NAMALWA (cell line): ENCODE data around the gene HDAC3.

Experiments
- DNase-seq: peaks from one replicate; pipeline ENCODE4 v3.0.0-alpha.2; 2015; ENCODE audit warnings: low spot score

HDAC3 gene

GRCh38 chr5:141636413-141637122 lies at the start of gene HDAC3, which contains the start of gene RELL2:
TSS of gene HDAC3 (minus strand) at chr5:141636849. CDS start at chr5:141636790, 59 bp downstream.
TSS of gene RELL2 (plus strand) at chr5:141636997. CDS start at chr5:141638226, 1,229 bp downstream.
- DNase-seq, result peak; percentile 90

DNA sequence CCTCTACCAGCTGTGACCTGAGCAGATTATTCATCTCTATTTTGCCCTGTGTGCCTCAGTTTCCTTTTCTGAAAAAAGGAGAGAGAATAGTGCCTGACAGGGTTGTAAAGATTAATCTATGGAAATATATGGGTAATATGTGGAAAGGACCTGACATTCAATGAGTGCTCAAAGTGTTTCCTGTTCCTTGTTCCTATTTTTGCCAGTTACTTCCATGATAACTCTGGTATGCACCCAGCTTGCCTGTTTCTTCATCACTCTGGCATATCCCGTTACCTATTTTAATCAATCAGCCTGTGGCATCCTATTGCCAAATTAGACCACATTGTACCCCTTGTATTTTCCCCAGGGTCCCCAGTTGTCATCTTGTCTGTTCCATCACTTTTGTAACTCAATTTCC lies 48.9 kb upstream of the HDAC3 start:
- DNase-seq, result no peak

DNA sequence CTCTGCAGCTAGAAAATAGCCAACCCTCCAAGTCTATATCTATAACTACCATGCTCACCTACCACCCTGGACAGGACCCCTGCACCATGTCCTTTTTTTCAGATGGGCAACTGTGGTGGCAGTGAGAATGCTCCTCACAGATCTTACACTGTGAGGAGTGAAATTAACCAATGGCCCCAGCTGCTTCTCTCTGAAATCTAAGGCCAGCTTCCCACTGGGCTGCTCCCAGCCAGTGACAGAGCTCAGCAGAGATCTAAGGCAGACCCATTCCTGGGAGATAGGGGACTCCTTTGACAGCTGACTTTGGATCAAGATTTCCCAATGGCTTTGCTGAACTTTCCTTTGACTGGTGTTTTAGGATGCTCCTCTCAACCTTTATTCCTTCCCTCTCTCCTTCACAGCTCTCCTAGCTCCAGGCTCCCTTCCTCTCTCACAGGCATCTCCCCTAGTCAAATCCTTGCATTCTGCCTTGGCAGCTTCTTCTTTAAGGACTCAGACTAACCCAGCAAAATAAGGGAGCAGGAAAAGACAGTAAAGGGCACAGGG lies 47.0 kb upstream of the HDAC3 start:
- DNase-seq, result no peak

- no peak for DNase-seq
These were observed 45.3 kb upstream of the HDAC3 start, which contains the start of gene ARAP3 for GRCh38 chr5:141681695-141682641. TSS of gene ARAP3 (minus strand) at chr5:141682230. CDS start at chr5:141680486, 1,744 bp downstream.

DNA sequence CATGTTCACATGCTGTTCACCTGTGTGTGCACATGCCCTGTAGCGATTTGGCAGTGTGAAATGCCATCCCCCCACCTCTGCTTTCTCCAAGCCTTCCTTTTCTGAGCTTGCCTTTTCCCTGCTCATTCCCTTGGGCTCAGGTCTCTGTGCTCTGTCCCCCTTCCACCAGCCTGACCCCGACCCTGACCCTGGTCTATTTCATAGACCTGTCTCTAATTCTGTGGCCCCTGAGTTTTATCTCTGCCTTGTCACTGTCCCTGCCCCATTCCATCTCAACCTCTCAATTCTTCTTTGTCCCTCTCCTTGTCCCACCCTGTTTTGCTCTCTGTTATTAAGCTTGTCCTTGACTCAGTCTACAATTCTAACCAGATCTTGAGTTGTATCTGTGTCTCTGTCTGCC lies 44.6 kb upstream of the HDAC3 start:
- no peak for DNase-seq

DNA sequence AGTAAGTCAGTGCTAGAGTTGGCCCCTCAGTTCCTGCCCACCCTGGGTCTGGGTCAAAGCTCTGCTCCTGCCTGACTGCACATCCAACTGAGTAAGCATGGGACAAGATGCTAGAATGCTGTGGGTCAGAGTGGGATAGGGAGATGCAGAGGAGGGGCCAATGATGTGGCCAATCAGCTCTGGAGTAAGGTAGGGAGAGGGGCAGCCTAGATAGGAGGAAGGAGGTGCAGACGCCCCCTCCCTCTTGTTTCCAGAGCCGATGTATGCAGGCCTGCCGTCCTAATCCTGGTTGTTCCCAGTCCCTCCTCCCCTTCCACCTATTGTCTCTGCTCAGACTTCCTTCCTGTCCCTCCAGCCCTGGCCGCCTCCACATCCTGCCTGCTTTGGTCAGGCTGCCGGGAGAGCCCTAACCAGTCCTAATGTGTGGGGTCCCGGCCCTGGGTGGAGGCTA lies 44.1 kb upstream of the HDAC3 start:
- DNase-seq, result no peak

DNA sequence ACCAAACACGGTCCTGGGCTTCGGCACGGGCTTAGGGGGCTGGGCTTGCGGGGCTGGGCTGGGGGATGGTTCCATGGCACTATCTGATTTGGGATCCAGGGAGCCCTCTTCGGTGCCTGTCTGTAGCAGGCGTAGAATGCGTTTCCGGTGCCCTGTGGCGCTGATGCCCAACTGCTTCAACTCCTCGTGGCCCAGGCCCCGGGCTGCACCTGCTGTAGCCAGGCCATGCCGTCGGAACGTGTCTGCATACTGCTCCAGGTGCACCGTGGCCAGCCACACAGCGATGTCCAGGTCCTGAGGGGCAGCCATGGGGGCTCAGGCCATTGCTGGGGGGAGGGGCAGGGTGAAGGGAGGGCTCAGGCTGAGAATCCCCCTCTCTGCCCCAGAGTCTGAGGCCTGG lies 43.5 kb upstream of the HDAC3 start:
- no peak for DNase-seq

- peak; percentile 77 for DNase-seq
These were observed 40.8 kb upstream of the HDAC3 start for GRCh38 chr5:141677415-141677814.

DNA sequence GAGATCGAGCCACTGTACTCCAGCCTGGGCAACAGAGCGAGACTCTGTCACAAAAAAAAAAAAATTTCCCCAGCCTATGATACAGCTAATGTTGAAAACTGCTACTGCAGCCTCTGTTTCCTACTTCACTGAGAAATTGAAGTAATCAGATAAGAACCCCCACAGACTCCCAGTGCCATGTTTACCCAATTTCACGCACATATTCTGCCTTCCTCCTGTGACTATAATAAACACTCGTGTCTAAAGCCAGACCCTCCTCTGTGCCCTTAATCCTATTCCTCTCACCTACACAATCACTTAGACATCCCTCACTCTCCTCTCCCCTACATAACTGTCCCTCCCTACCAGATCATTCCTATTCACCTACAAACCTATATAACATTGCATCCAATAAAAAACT lies 39.0 kb upstream of the HDAC3 start:
- no peak for DNase-seq

DNA sequence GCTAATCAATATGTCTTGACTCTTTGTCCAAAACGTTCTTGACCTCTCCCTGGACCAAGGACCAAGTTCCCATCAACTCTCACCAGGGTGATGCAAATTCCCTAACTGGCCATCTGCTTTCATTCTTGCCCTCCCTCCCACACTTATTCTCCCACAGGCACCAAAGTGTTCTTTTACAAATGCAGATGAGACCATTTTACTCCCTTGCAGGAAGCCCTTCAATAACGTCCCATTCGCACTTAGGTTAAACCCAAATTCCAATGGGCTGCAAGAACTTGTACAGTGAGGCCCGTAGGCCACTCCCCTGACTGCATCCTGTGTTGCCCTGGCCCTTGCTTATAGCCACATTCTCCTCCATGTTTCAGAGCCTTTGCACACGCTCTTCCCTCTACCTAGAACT lies 38.1 kb upstream of the HDAC3 start:
- no peak for DNase-seq

- no peak for DNase-seq
These were observed 36.5 kb upstream of the HDAC3 start for GRCh38 chr5:141672841-141673813.

DNA sequence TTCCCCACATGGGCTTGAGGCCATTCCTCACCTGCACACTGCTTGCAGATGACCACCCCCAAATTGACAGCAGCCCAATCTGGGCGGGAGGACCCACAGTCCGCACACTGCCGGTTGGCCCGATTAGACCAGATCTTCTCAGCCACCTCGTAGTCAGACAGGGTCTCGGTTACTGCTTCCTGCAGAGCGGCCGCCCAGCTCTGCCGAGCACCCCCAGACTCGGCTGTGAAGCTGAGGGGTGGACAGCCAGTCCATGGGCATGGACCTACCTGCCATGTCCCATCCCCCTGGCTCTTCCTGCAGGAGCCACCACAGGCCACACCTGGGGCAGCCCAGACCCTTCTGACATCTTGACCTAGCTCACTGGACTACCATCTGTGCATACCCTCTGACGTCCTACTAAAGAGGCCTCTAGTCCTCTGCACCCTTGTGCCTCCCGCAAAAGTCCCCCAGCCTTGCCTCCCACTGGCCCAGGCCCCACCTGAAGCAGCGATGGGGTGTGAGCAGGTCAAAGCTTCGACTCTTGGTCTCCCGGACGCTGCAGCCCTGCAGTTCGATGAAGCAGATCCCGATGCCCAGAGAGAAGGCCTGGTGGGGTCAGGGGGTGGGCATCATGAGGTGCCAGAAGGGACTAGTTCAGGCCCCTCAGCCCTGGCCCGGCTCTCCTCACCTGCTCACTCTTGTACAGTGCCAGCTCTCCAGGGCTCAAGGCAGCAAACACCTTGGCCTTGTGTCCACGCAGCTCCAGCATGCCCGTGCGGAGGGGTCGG lies 35.6 kb upstream of the HDAC3 start:
- DNase-seq, result no peak

- no peak for DNase-seq
These were observed 32.9 kb upstream of the HDAC3 start for GRCh38 chr5:141669520-141669919.

DNA sequence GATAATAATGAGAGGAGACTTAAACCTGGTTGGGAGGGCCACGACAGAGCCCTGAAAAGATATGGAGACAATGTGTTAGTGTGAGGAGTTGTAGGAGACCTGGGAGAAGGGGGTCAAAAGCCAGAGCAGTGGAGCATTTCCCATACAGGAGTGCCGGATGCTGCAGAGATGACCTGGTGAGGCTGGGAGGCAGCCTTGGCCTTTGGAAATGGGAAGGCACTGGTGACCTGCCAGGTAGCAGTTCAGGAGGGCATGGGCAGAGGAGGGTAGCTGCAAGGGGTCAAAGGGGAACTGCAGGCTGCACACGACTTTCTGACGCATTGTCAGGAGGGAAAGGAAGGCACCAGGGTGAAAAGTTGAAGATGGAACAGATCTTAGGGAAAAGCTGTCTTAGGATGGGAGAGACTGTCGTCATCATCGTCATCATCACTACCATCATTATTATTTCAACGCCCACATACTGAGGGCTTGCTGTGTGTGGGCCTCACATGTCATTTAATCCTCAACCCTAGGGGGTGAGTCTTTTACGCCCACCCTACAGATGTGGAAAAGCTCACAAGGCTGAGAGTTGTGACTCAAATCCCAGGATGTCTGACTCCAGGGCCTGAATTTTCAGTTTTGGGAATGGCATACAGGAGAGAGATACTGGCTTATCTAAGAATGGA lies 32.1 kb upstream of the HDAC3 start:
- no peak for DNase-seq

DNA sequence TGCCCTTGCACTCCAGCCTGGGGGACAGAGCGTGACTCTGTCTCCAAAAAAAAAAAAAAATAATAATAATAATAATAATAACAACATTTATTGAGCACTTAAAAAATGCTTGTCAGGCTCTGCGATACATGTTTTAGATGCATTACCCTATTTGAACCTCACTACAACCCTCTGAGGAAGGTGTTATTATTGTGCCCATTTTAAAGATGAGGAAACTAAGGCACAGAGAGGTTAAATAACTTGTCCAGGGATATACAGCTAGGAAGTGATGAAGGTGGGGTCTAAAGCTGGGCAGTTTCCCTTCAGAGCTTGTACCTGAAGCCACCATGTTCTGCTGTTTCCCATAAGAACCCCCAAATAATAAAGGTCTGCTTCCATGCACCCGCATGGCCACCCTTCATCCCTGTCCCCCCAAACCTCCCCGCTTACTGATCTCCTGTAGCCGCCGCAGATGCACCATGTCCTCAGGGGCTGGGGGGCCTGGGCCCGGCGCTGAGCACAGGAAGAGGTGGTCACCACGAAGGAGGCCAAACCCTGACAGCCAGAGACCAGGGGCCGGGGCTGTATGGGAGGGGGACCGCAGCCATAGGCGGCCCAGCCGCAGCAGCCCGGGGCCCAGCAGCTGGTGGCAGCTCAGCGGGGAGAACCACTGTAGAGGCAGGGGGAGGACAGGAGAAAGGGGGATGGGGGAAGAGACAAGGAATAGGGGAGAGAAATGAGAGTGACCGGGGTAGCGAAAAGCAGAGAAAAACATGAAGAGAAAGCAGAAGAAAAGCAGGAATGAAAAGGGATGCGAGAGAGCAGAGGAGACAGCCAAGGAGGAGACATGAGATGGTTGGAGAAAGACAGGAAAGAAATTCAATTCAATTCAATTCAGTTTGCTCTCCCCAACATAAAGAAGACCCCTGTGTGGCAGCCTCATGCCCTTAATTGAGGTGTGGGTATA lies 29.6 kb upstream of the HDAC3 start:
- DNase-seq, result no peak

- DNase-seq, result peak; percentile 88
These were observed 28.2 kb upstream of the HDAC3 start for GRCh38 chr5:141664733-141665461.

GRCh38 chr5:141663506-141663905 lies 26.9 kb upstream of the HDAC3 start:
- no peak for DNase-seq

GRCh38 chr5:141662028-141662427 lies 25.4 kb upstream of the HDAC3 start:
- no peak for DNase-seq
